WI38 (cell line): Measurements from ENCODE around the gene PANX3.
A peak's percentile ranks its signal among the peaks of the same experiment; 100 is the strongest.

Experiments
- H3K4me3 ChIP-seq: 2 replicates; pipeline ENCODE4 v1.5.1; 2011; ENCODE audit warnings: low read depth, mild to moderate bottlenecking, control low read depth, low read length
- CTCF ChIP-seq: IDR thresholded peaks from 2 replicates; pipeline ENCODE4 v1.5.1; 2012; ENCODE audit warnings: low read depth, mild to moderate bottlenecking, control low read depth, low read length

Gene PANX3

GRCh38 chr11:124669193-124669592 is 58.0 kb downstream of the PANX3 start:
- H3K4me3 ChIP-seq: no peak overlapping the region
- peak; percentile 33; the same call in 1 of the 2 replicates for TF ChIP-seq CTCF
